Measurements from ENCODE around the gene TMUB2.

The TMUB2 gene

GRCh38 chr17:44213403-44214229, 26.8 kb downstream of the TMUB2 start:
- no peaks in the 10 kb centered on the region for H3K9me3 Mint-ChIP-seq
- peaks cover 34 to 49% of the 10 kb centered on the region in 2 donors for H3K4me1 Mint-ChIP-seq (ENCODE audit: low read depth in 2 of 2)
- H3K27me3 Mint-ChIP-seq = no peaks in the 10 kb centered on the region
- no peak for ATAC-seq (replicated peaks)
- no peak for DNase-seq
- peak overlapping the region; percentile 57 to 67 for H3K27ac Mint-ChIP-seq
- peak overlapping the region; percentile 10 to 27 for H3K4me3 Mint-ChIP-seq
- peaks cover 77% of the 10 kb centered on the region for H3K36me3 Mint-ChIP-seq (ENCODE audit: insufficient read depth)

- peak overlapping the region in 1 of 2 donors; percentile 10 for H3K4me3 Mint-ChIP-seq
- DNase-seq (no peak), ATAC-seq (replicated peaks) (no peak)
- H3K4me1 Mint-ChIP-seq (ENCODE audit: low read depth in 2 of 2) = peaks cover 34 to 49% of the 10 kb centered on the region in 2 donors
- H3K27me3 Mint-ChIP-seq = no peaks in the 10 kb centered on the region
- H3K27ac Mint-ChIP-seq = peak overlapping the region; percentile 57 to 67
- no peaks in the 10 kb centered on the region for H3K9me3 Mint-ChIP-seq
- peaks cover 71% of the 10 kb centered on the region for H3K36me3 Mint-ChIP-seq (ENCODE audit: insufficient read depth)
Observed at GRCh38 chr17:44214230-44214494, 27.4 kb downstream of the TMUB2 start.

GRCh38 chr17:44214896-44215295, 28.1 kb downstream of the TMUB2 start:
- ATAC-seq (replicated peaks) (no peak), DNase-seq (no peak)
- Mint-ChIP-seq H3K27me3 (no peaks in the 10 kb centered on the region), H3K4me3 (peak overlapping the region in 1 of 2 donors; percentile 10), H3K9me3 (no peaks in the 10 kb centered on the region), H3K27ac (peak overlapping the region; percentile 45 to 57), H3K36me3 (ENCODE audit: insufficient read depth) (peaks cover 64% of the 10 kb centered on the region), H3K4me1 (ENCODE audit: low read depth in 2 of 2) (peaks cover 34 to 48% of the 10 kb centered on the region in 2 donors)

GRCh38 chr17:44216173-44216572, 29.4 kb downstream of the TMUB2 start:
- Mint-ChIP-seq H3K27me3 (no peaks in the 10 kb centered on the region), H3K9me3 (no peaks in the 10 kb centered on the region), H3K4me3 (peak overlapping the region; percentile 55 to 70), H3K36me3 (ENCODE audit: insufficient read depth) (peaks cover 66% of the 10 kb centered on the region), H3K27ac (peak overlapping the region; percentile 45 to 89), H3K4me1 (ENCODE audit: low read depth in 2 of 2) (peaks cover 31 to 44% of the 10 kb centered on the region in 2 donors)
- ATAC-seq (replicated peaks) (no peak), DNase-seq (no peak)

DNA sequence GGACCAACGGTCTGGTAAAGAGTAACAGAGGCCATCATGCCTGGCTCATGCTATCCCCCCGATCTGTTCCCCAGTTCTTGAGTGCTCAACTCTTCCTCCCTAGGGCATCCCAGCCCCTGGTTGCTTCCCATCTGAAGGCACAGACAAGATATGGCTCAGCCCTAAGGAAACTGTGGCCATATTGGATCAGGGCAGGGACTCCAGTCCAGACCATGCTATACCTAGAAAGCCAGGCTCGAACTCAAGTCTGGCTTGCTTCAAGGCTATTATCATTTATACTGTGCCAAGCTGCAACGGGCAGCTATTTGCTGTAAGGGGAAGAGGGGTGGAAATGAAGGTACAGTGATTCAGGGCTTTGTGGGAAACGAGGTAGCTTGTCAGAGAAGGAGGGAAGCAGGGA, 29.9 kb downstream of the TMUB2 start:
- no peak for ATAC-seq (replicated peaks)

GRCh38 chr17:44217738-44218343, 31.1 kb downstream of the TMUB2 start:
- peaks cover 59% of the 10 kb centered on the region for H3K36me3 Mint-ChIP-seq (ENCODE audit: insufficient read depth)
- H3K4me1 Mint-ChIP-seq (ENCODE audit: low read depth in 2 of 2) = peaks cover 40 to 52% of the 10 kb centered on the region in 2 donors
- ATAC-seq (replicated peaks) (no peak), DNase-seq (no peak)
- peak overlapping the region; percentile 55 to 74 for H3K4me3 Mint-ChIP-seq
- H3K27ac Mint-ChIP-seq = peak overlapping the region; percentile 86 to 87
- no peaks in the 10 kb centered on the region for H3K9me3 Mint-ChIP-seq
- H3K27me3 Mint-ChIP-seq = no peaks in the 10 kb centered on the region

More for the DNA sequence above, 29.9 kb downstream of the TMUB2 start:
- Mint-ChIP-seq H3K27me3 (no peaks in the 10 kb centered on the region), H3K36me3 (ENCODE audit: insufficient read depth) (peaks cover 66% of the 10 kb centered on the region), H3K9me3 (no peaks in the 10 kb centered on the region), H3K4me1 (ENCODE audit: low read depth in 2 of 2) (peaks cover 31 to 46% of the 10 kb centered on the region in 2 donors), H3K27ac (peak overlapping the region in 1 of 2 donors; percentile 89), H3K4me3 (peak overlapping the region; percentile 55 to 70)
- no peak for DNase-seq

DNA sequence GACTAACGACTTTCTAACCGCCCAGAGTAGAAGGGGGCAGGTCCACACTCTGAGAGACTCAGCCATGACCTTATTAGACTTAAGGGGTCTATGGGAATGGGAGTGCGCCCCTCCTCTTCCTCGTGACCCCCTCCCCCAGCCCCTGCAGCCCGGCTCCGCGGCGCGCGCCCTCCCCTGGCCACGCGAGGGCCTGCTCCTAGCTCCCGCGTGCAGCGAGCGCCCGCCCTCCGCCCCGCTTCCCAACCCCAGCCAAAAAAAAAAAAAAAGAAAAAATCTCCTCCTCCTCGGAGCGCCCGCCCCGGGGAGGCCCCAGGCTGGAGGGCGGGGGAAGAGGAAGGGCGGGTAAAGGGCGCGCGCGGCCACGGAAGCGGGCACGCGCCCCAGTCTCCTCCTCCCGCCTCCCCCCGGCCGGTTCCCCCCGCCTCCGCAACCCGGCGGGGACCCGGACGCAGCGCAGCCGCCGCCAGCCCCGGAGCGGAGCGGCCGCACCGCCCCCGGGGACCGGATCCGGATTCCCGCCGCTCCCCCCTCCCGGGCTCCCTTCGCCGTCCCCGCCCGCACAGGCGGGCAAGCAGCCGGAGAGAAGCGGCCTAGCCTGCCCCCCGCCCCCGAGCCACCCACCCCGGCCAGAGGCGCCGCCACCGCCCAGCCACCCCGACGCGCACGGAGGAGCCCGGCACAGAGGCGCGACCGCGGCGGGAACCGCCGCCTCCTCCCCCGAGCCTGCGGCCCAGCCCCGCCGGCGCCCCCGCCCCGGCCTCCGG, 31.8 kb downstream of the TMUB2 start:
- peaks cover 53% of the 10 kb centered on the region for H3K36me3 Mint-ChIP-seq (ENCODE audit: insufficient read depth)
- H3K4me3 Mint-ChIP-seq = peak overlapping the region; percentile 55 to 74
- peak overlapping the region; percentile 86 to 87 for H3K27ac Mint-ChIP-seq
- ATAC-seq (replicated peaks) = peak; percentile 42
- peak; percentile 80 to 84 (median 83) for DNase-seq
- no peaks in the 10 kb centered on the region for H3K27me3 Mint-ChIP-seq
- H3K4me1 Mint-ChIP-seq (ENCODE audit: low read depth in 2 of 2) = peaks cover 41 to 47% of the 10 kb centered on the region in 2 donors
- H3K9me3 Mint-ChIP-seq = no peaks in the 10 kb centered on the region

DNA sequence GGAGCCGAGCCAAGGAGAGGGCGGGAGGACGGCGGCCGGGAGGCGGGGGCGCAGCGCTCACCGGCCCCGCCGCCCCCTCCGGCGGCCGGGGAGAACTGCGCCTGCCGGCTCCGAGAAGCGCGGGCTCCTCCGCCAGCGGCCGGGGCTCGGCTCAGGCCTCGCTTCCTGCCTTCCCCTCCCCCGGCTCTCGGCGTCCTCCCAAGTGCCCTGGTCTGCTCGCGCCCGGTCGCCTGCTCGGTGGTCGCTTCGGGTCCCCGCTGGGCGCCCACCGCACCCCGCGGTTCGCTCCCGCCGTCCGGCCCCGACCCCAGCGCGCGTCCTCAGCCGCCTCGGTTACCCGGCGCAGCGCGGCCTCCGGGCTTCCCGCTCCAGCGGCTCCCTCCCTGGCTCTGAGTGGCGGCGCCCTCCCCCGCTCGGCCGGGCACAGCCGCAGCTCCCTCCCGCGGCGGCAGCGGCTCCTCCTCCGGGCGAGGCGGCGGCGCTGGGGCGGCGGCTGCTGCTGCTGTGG, 32.4 kb downstream of the TMUB2 start:
- peaks cover 35 to 40% of the 10 kb centered on the region in 2 donors for H3K4me1 Mint-ChIP-seq (ENCODE audit: low read depth in 2 of 2)
- H3K36me3 Mint-ChIP-seq (ENCODE audit: insufficient read depth) = peaks cover 49% of the 10 kb centered on the region
- H3K27me3 Mint-ChIP-seq = no peaks in the 10 kb centered on the region
- peak; percentile 48 for ATAC-seq (replicated peaks)
- peak overlapping the region in 1 of 2 donors; percentile 99 for H3K4me3 Mint-ChIP-seq
- no peaks in the 10 kb centered on the region for H3K9me3 Mint-ChIP-seq
- no peak overlapping the region for H3K27ac Mint-ChIP-seq
- DNase-seq = peak; percentile 58 to 69 (median 63)

- DNase-seq = peak; percentile 66 to 73 (median 67)
Observed at GRCh38 chr17:44219616-44220212, 32.9 kb downstream of the TMUB2 start, which contains the start of gene UBTF. Gene UBTF (minus strand): TSS chr17:44219675. CDS start chr17:44218229, 1,446 bp downstream.

GRCh38 chr17:44220213-44221083, 33.7 kb downstream of the TMUB2 start:
- no peaks in the 10 kb centered on the region for H3K27me3 Mint-ChIP-seq
- DNase-seq = peak; percentile 42 to 59 (median 52)
- peak; percentile 42 for ATAC-seq (replicated peaks)
- peak overlapping the region; percentile 99 for H3K4me3 Mint-ChIP-seq
- H3K4me1 Mint-ChIP-seq (ENCODE audit: low read depth in 2 of 2) = peaks cover 34 to 35% of the 10 kb centered on the region in 2 donors
- H3K27ac Mint-ChIP-seq = peak overlapping the region; percentile 94 to 97
- peaks cover 40% of the 10 kb centered on the region for H3K36me3 Mint-ChIP-seq (ENCODE audit: insufficient read depth)
- no peaks in the 10 kb centered on the region for H3K9me3 Mint-ChIP-seq

More at GRCh38 chr17:44219616-44220212, 32.9 kb downstream of the TMUB2 start, which contains the start of gene UBTF:
- Mint-ChIP-seq H3K27me3 (no peaks in the 10 kb centered on the region), H3K9me3 (no peaks in the 10 kb centered on the region), H3K4me1 (ENCODE audit: low read depth in 2 of 2) (peaks cover 35 to 40% of the 10 kb centered on the region in 2 donors), H3K27ac (peak within 1 kb of the TSS; percentile 94 to 97), H3K36me3 (ENCODE audit: insufficient read depth) (peaks cover 46% of the 10 kb centered on the region), H3K4me3 (peak within 1 kb of the TSS; percentile 99)
- peak; percentile 40 for ATAC-seq (replicated peaks)

DNA sequence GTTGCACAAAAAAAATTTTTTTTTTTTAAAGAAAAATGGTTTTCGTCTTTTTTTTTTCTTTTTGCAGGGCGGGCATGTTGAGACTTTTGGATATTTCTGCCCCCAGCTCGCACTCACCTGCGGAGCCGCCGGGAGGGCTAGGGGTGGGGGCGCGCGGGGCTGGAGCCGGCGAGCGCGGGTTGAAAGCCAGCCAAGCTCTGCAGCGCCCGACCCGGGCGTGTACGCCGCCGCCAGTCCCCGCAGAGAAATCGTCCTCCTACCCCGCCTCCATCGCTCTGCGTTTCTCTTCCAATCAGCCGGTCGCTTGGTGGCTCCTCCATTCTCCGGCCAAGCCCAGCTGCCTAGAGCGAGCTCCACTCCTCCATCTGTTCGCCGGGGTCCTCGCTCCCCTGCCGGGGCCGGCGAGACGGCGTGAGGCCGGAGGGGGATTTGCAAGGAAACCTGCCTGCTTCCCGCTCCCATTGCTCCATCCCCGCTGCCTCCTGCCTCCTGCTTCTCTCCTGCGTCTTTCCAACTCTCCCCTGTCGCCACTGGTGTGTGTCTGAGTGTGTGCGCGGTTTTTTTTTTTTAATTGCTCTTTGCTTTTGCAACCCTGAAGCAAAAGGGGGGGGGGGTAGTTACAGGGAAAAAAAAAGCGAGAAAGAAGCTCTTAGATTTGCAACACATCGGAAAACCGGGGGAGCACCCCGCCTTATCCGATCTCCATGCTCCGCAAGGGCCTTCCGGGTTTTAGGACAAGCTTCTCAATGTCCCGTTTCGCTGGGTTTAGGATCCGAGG, 34.5 kb downstream of the TMUB2 start:
- Mint-ChIP-seq H3K36me3 (ENCODE audit: insufficient read depth) (peaks cover 35% of the 10 kb centered on the region), H3K9me3 (no peaks in the 10 kb centered on the region), H3K27me3 (no peaks in the 10 kb centered on the region), H3K4me1 (ENCODE audit: low read depth in 2 of 2) (peaks cover 26 to 31% of the 10 kb centered on the region in 2 donors), H3K4me3 (peak overlapping the region; percentile 99), H3K27ac (peak overlapping the region; percentile 94 to 97)
- peak; percentile 51 to 63 (median 53) for DNase-seq
- peak; percentile 33 for ATAC-seq (replicated peaks)

GRCh38 chr17:44221862-44222111, 35.0 kb downstream of the TMUB2 start:
- H3K27ac Mint-ChIP-seq = peak overlapping the region; percentile 94 to 97
- DNase-seq (no peak), ATAC-seq (replicated peaks) (no peak)
- H3K27me3 Mint-ChIP-seq = no peaks in the 10 kb centered on the region
- H3K4me3 Mint-ChIP-seq = peak overlapping the region; percentile 99
- H3K4me1 Mint-ChIP-seq (ENCODE audit: low read depth in 2 of 2) = peaks cover 21 to 25% of the 10 kb centered on the region in 2 donors
- no peaks in the 10 kb centered on the region for H3K9me3 Mint-ChIP-seq
- peaks cover 33% of the 10 kb centered on the region for H3K36me3 Mint-ChIP-seq (ENCODE audit: insufficient read depth)

All from effector memory CD8-positive, alpha-beta T cell (primary cell).